ENCODE results near the gene DTL.

DTL gene

GRCh38 chr1:212138457-212138856 is 102.9 kb downstream of the DTL start:
- no peak for TF ChIP-seq CTCF (IDR thresholded peaks at IDR 0.05; ENCODE audit: low read depth, low read length, missing control alignments)
- H3K4me3 ChIP-seq (ENCODE audit: low read depth, low read length) = no peak overlapping the region
- DNase-seq (ENCODE audit: low read depth) = no peak
- in situ Hi-C loops (cut with HindIII; ENCODE audit: low sequenced_read_pairs) = no loop called here

GRCh38 chr1:212139526-212140135 is 104.1 kb downstream of the DTL start:
- no peak overlapping the region for H3K4me3 ChIP-seq (ENCODE audit: low read depth, low read length)
- in situ Hi-C loops (cut with HindIII; ENCODE audit: low sequenced_read_pairs) = no loop called here
- no peak for DNase-seq (ENCODE audit: low read depth)
- no peak for TF ChIP-seq CTCF (IDR thresholded peaks at IDR 0.05; ENCODE audit: low read depth, low read length, missing control alignments)

DNA sequence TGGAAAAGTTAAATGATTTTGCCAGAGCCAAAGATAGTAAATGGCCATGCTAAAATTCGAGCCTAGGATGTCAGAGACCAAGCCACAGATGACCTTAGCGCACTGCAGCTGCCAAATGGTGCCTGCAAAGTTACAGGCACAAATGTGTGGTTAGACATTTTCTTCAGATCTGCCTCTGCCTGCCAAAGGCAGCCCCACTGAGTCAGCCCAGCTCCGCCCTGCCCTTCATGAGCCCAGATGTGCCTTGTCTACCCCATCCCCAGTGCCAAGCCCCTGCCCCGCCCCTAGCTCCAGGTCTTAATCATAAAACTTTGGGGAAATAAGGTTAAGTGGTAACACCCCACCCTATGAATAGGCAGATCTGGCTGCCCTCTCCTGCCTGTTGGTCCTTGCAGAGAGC is 105.9 kb downstream of the DTL start:
- DNase-seq (ENCODE audit: low read depth) = no peak
- in situ Hi-C loops (cut with HindIII; ENCODE audit: low sequenced_read_pairs) = no loop called here
- no peak overlapping the region for H3K4me3 ChIP-seq (ENCODE audit: low read depth, low read length)
- no peak for TF ChIP-seq CTCF (IDR thresholded peaks at IDR 0.05; ENCODE audit: low read depth, low read length, missing control alignments)

DNA sequence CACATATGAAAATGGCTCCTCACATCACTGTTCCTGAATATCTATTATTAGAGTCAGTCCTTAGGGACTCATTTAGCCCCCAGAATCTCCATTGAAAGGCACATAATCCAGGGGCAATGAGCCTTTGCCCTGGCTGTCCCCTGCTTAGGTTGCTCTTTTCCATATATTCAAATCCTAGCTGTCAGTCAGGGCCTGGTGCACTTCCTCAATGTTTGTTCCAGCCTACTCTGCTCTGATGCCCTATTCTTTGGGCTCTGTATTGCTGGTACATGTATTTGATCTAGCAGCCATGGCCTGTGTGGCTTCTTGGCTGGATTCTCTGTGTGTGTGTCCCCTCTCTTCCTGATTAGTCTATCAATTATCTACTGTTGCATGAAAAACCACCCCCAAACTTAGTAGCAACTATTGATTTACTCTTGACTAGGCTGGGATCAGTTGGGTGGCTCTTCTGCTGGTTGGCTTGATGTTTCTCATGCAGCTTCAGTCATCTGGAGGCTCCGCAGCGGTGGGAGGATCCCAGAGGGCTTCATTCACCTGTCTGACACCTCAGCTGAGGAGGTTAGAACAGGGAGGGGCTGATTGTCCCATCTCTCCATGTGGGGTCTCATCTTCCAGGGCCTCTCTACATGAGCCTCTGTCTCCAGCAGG is 107.5 kb downstream of the DTL start:
- DNase-seq (ENCODE audit: low read depth) = no peak
- no peak overlapping the region for H3K4me3 ChIP-seq (ENCODE audit: low read depth, low read length)
- in situ Hi-C loops (cut with HindIII; ENCODE audit: low sequenced_read_pairs) = no loop called here

DNA sequence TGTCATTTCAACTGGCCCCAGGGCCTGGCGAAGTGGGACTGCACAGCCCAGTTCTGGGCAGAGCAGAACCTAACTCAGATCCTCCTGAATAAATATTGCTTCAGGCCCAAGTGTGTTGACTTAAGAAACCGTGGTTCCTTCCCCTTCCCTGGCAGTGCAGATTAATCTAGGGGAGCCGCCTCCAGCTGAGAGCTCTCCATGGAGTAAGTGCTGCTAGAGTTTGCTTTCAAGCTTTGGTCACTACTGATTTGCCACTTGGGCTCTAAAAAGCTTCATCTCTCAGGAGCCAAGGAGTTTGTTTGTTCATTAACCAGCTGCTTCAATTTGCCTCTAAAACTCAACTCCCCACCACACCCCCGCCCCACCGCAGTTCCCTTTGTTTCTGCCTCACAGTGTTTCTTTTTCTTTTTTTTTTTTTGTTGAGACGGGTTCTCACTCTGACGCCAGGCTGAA is 112.1 kb downstream of the DTL start:
- TF ChIP-seq CTCF (IDR thresholded peaks at IDR 0.05; ENCODE audit: low read depth, low read length, missing control alignments) = no peak
- in situ Hi-C loops (cut with HindIII; ENCODE audit: low sequenced_read_pairs) = no loop called here
- no peak overlapping the region for H3K4me3 ChIP-seq (ENCODE audit: low read depth, low read length)
- no peak for DNase-seq (ENCODE audit: low read depth)

More for the DNA sequence above, 107.5 kb downstream of the DTL start:
- no peak for TF ChIP-seq CTCF (IDR thresholded peaks at IDR 0.05; ENCODE audit: low read depth, low read length, missing control alignments)

DNA sequence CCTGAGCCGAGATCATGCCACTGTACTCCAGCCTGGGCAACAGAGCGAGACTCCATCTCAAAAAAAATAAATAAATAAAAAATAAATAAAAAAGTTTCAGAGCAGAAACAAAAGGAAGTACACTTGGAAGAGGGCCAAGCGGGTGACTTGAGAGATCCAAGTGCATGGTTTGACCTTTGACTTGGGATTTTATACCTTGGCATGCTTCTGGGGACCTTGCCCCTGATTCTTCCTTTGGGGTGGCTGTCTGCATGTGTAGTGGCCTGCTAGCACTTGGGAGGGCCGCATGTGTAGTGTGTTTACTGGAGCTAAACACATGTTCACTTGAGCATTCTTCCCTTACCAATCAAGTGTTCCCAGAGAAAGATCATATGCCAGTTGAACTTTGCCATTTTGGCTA is 114.0 kb downstream of the DTL start:
- no peak for TF ChIP-seq CTCF (IDR thresholded peaks at IDR 0.05; ENCODE audit: low read depth, low read length, missing control alignments)
- in situ Hi-C loops (cut with HindIII; ENCODE audit: low sequenced_read_pairs) = no loop called here
- no peak overlapping the region for H3K4me3 ChIP-seq (ENCODE audit: low read depth, low read length)
- DNase-seq (ENCODE audit: low read depth) = no peak
